Measurements from ENCODE around the gene EXOC1.

EXOC1 gene

GRCh38 chr4:55949482-55949802, 96.0 kb downstream of the EXOC1 start:
- no peak for DNase-seq (ENCODE audit: low read depth, low spot score)

DNA sequence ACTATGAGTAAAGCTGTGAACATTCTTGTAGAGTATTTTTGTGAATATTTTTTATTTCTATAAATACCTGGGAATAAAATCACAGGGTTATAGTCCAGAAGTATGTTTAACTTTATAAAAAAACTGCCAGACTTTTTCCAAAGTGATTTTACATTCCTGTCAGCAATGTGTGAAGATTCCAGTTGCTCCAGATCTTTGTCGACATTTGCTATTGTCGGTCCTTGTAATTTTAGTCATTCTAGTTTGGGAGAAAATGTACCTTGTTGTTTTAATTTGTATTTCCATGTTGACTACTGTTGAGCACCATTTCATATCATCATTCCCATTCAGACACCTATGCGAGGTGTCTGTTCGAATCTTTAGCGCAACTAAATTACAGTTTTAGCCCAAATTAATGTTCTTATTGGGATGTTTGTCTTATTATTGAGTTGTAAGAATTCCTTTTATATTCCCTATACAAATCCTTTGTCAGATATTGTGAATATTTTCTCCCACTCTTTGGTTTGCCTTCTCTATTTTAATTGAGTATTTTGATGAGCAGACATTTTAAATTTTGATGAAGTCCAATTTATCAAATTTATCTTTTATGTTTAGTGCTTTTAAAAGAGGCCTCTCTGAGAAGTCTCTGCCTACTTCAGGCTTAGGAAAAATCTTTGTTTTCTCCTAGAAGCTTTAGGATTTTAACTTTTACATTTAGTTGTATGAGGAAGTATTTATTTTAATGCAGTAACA, 97.9 kb downstream of the EXOC1 start:
- no peak for DNase-seq (ENCODE audit: low read depth, low spot score)

All from activated naive CD8-positive, alpha-beta T cell treated with anti-CD3 and anti-CD28 coated beads, Interleukin-2, amount 50 U/mL, for 16 hours (primary cell).